ENCODE results near the gene KIRREL2.

- no peak for TF ChIP-seq CTCF (IDR thresholded peaks at IDR 0.05)
- no peak for TF ChIP-seq POLR2A (IDR thresholded peaks at IDR 0.05)
These were observed 37.6 kb downstream of the KIRREL2 start for GRCh38 chr19:35894342-35894741.

Data from Peyer's patch (tissue), 4 donors.